ENCODE measurements around the gene S1PR2. TPM values are rescaled to one million over a fixed set of nuclear protein-coding genes. Genes with fewer than 3 reads are reported as not detected.

S1PR2 gene
- total and polyA plus RNA-seq, 9 of the 15 experiments (the other 6 are each of a cell fraction or from before 2014, with no cell fraction given), result 1.5 to 3.9 (median 2.0) TPM

- TF ChIP-seq, protein P1, sequence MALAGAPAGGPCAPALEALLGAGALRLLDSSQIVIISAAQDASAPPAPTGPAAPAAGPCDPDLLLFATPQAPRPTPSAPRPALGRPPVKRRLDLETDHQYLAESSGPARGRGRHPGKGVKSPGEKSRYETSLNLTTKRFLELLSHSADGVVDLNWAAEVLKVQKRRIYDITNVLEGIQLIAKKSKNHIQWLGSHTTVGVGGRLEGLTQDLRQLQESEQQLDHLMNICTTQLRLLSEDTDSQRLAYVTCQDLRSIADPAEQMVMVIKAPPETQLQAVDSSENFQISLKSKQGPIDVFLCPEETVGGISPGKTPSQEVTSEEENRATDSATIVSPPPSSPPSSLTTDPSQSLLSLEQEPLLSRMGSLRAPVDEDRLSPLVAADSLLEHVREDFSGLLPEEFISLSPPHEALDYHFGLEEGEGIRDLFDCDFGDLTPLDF (CRISPR knock-in tag; IDR thresholded peaks at IDR 0.05), result peak; percentile 83; the same call in 1 of the 2 replicates
- no peak for TF ChIP-seq HLTF (IDR thresholded peaks at IDR 0.05)
- no peak for TF ChIP-seq CBX5 (IDR thresholded peaks at IDR 0.05; ENCODE audit: borderline replicate concordance, low read depth)
- TF ChIP-seq STAT5A (IDR thresholded peaks at IDR 0.05; ENCODE audit: borderline replicate concordance, low read length), result 0 out of 2 replicates have a peak, but pooled peaks have one; percentile 17
- TF ChIP-seq C11orf30 (IDR thresholded peaks at IDR 0.05; ENCODE audit: low read depth), result no peak
- no peak for TF ChIP-seq BRF2 (IDR thresholded peaks at IDR 0.05; ENCODE audit: borderline replicate concordance, insufficient read depth, insufficient read length)
- no peak for TF ChIP-seq KAT2B (IDR thresholded peaks at IDR 0.05; ENCODE audit: low read depth, low read length)
- TF ChIP-seq ZNF23 (CRISPR knock-in tag; IDR thresholded peaks at IDR 0.05), result no peak
- TF ChIP-seq, protein P2, sequence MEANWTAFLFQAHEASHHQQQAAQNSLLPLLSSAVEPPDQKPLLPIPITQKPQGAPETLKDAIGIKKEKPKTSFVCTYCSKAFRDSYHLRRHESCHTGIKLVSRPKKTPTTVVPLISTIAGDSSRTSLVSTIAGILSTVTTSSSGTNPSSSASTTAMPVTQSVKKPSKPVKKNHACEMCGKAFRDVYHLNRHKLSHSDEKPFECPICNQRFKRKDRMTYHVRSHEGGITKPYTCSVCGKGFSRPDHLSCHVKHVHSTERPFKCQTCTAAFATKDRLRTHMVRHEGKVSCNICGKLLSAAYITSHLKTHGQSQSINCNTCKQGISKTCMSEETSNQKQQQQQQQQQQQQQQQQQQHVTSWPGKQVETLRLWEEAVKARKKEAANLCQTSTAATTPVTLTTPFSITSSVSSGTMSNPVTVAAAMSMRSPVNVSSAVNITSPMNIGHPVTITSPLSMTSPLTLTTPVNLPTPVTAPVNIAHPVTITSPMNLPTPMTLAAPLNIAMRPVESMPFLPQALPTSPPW (CRISPR knock-in tag; IDR thresholded peaks at IDR 0.05), result peak; percentile 82
- TF ChIP-seq BRF1 (IDR thresholded peaks at IDR 0.05; ENCODE audit: borderline replicate concordance, extremely low read depth, insufficient read length), result no peak
- TF ChIP-seq, protein P3, sequence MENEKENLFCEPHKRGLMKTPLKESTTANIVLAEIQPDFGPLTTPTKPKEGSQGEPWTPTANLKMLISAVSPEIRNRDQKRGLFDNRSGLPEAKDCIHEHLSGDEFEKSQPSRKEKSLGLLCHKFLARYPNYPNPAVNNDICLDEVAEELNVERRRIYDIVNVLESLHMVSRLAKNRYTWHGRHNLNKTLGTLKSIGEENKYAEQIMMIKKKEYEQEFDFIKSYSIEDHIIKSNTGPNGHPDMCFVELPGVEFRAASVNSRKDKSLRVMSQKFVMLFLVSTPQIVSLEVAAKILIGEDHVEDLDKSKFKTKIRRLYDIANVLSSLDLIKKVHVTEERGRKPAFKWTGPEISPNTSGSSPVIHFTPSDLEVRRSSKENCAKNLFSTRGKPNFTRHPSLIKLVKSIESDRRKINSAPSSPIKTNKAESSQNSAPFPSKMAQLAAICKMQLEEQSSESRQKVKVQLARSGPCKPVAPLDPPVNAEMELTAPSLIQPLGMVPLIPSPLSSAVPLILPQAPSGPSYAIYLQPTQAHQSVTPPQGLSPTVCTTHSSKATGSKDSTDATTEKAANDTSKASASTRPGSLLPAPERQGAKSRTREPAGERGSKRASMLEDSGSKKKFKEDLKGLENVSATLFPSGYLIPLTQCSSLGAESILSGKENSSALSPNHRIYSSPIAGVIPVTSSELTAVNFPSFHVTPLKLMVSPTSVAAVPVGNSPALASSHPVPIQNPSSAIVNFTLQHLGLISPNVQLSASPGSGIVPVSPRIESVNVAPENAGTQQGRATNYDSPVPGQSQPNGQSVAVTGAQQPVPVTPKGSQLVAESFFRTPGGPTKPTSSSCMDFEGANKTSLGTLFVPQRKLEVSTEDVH (IDR thresholded peaks at IDR 0.05; ENCODE audit: low read depth, partially characterized antibody), result peak; percentile 46
- no peak for TF ChIP-seq CBX8 (IDR thresholded peaks at IDR 0.05; ENCODE audit: borderline replicate concordance, extremely low read depth, low read depth, low read length, poor library complexity, severe bottlenecking)
- no peak; the same call in 1 of the 2 replicates for TF ChIP-seq CBX1 (IDR thresholded peaks at IDR 0.05; ENCODE audit: low read depth)
- TF ChIP-seq, protein P4, sequence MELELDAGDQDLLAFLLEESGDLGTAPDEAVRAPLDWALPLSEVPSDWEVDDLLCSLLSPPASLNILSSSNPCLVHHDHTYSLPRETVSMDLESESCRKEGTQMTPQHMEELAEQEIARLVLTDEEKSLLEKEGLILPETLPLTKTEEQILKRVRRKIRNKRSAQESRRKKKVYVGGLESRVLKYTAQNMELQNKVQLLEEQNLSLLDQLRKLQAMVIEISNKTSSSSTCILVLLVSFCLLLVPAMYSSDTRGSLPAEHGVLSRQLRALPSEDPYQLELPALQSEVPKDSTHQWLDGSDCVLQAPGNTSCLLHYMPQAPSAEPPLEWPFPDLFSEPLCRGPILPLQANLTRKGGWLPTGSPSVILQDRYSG (tag; conservative IDR thresholded peaks at IDR 0.05; ENCODE audit: low read depth), result no peak
- TF ChIP-seq MYBL2 (IDR thresholded peaks at IDR 0.05; ENCODE audit: low read depth), result no peak
- no peak for TF ChIP-seq MYBL2 (CRISPR knock-in tag; IDR thresholded peaks at IDR 0.05; ENCODE audit: borderline replicate concordance)
- peak; percentile 91 for TF ChIP-seq MITF (IDR thresholded peaks at IDR 0.05)
- TF ChIP-seq ZKSCAN3 (CRISPR knock-in tag; IDR thresholded peaks at IDR 0.05), result no peak
Observed at GRCh38 chr19:10270616-10271394, 39.7 kb upstream of the S1PR2 start, which contains the start of gene ICAM1 (continued).

Measured in K562 (cell line).